ENCODE measurements around the gene IGFBP4.

IGFBP4 gene

GRCh38 chr17:40490289-40490853, 47.1 kb downstream of the IGFBP4 start:
- no peak for DNase-seq (ENCODE audit: low read depth in 3 of 3)

- no peak for DNase-seq (ENCODE audit: low read depth in 3 of 3)
These were observed 47.7 kb downstream of the IGFBP4 start for GRCh38 chr17:40490982-40491381.

DNA sequence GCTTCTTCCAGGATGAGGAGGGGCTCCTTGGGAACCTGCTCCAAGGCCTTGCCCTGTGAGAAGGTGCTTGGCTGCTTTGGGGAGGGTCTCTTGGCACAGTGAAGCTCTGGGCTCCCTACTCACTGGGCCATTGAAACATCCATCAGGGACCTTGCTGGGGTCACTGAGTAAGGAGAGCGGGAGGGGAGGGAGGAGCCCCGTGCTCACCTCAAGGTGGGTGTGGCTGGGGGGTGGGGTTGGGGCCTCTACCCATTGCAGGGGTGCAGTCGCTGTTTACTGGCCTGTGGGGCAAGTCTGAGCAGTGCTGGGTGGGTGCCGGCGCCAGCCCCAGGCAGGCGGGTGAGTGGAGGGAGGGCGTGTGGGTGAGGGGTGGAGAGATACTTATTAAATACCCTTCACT, 48.2 kb downstream of the IGFBP4 start:
- no peak for DNase-seq (ENCODE audit: low read depth in 3 of 3)

- no peak for DNase-seq (ENCODE audit: low read depth in 3 of 3)
These were observed 50.4 kb downstream of the IGFBP4 start for GRCh38 chr17:40493697-40494096.

- no peak for DNase-seq (ENCODE audit: low read depth in 3 of 3)
These were observed 51.9 kb downstream of the IGFBP4 start for GRCh38 chr17:40495140-40495539.

- DNase-seq (ENCODE audit: low read depth in 3 of 3) = no peak
These were observed 52.9 kb downstream of the IGFBP4 start for GRCh38 chr17:40496170-40496569.

- no peak for DNase-seq (ENCODE audit: low read depth in 3 of 3)
These were observed 53.6 kb downstream of the IGFBP4 start for GRCh38 chr17:40496634-40497420.

- no peak for DNase-seq (ENCODE audit: low read depth in 3 of 3)
These were observed 54.4 kb downstream of the IGFBP4 start for GRCh38 chr17:40497695-40498094.

GRCh38 chr17:40498281-40499084, 55.2 kb downstream of the IGFBP4 start:
- no peak for DNase-seq (ENCODE audit: low read depth in 3 of 3)

DNA sequence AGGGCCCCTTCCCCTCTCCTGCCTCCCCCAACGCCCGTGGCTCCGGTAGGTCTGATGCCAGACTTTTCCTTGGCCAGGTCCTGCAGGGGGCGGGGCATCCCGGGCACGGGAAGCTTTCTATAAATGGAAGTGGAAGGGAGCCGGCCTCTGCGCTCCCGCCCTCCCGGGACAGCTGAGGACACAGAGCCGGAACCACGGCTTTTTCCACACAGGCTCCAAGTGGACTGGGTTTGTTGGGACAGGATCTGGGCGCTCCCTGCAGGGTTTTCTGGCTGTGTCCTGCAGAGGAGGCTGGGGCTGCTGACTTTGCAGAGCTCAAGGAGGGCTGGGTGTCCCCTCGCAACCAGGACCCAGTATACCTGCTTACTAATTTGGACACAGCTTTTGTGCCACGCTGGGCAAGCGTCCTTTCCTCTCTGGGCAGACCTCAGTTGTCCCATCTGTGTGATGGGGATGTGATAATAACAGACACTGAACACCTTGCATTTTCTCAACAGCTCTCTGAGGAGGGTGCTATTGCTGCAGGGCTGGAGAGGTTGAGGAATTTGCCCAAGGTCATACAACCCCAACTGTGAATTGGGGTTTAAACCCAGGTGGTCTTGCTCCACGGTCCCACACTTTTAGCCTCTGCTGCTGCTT, 56.4 kb downstream of the IGFBP4 start:
- no peak for DNase-seq (ENCODE audit: low read depth in 3 of 3)

DNA sequence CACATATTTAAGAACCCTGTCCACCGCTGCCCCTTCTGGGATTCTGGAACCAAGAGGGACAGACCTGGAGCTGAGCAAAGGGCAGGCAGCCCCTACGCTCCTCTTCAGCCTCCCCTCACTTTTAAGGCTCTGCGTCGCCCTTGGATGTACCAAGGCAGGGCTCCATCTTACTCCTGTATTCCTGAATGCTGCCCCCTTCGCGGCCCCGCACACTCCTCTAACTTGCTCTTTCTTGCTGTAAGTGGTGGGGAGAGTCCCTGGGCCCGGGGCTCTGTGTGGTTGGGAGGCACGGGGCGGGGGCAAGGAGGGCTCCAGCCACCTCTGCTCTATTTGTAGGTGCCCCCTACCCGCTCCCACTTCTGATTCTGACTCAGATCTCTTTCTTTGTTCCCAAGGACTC, 56.9 kb downstream of the IGFBP4 start:
- no peak for DNase-seq (ENCODE audit: low read depth in 3 of 3)

DNA sequence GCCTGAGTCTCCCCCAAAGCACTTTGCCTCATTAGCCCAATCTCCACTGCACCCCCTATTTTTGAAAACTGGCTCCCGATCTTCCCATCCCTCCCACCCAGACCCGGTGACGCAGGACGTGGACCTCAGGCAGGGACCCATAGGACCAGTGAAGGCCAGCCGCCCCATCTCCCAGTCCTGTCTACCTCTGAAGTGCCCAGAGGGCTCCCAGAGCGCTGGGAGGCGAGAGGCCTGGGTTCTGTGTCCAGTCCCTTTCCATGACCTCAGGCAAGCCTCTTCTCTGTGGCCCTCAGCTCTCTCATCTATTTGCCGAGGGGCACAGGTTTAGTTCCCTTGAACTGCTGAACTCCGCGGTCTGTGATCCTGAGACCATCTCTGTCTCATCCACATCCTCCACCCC, 57.5 kb downstream of the IGFBP4 start:
- DNase-seq (ENCODE audit: low read depth in 3 of 3) = no peak

- no peak for DNase-seq (ENCODE audit: low read depth in 3 of 3)
These were observed 58.3 kb downstream of the IGFBP4 start, which contains the start of gene TNS4 for GRCh38 chr17:40501499-40501911. TSS of gene TNS4 (minus strand) at chr17:40501623. CDS start at chr17:40496425, 5,198 bp downstream.

DNA sequence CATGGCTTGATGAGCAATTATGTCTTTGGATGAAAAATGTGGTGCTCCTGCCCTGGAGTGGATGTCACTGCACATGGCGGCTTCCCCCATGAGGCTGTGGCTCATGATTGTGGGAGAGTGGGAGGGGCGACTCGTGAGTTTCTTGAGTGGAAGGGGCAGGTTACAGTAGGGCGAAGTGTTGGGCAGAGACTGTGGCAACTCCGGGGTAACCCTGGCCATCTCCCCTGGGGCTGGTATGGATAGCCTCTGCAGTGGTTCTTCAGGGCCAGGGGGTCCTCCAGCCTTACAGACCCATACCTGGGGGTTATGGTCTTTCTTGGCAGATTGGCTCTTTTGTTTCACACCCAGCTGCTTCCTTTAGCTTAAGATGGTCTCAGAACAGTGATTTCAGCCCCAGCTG, 59.5 kb downstream of the IGFBP4 start:
- no peak for DNase-seq (ENCODE audit: low read depth in 3 of 3)

- DNase-seq (ENCODE audit: low read depth in 3 of 3) = no peak
These were observed 59.9 kb downstream of the IGFBP4 start for GRCh38 chr17:40503154-40503553.

DNA sequence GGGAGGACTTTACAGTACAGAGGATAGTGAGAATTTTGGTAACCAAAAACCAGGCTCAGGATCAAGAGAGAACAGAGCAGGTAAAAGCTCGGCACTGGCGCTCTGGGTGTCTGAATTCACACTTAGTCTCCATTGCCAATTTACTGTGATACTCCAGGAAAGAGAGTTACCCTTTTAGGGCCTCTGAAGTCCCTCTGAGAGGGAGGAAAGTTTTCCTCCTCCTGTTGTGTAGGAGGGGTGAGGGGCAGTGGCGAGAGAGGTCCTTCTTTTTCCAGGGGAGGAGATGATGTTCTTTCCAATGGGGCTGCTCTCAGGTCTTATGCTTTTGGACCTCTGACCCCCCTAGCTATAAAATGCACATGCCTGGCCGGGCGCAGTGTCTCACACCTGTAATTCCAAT, 63.5 kb downstream of the IGFBP4 start:
- no peak for DNase-seq (ENCODE audit: low read depth in 3 of 3)
